GM23338 (cell line): ENCODE measurements around the gene STX8.

ENCODE experiments used
- CTCF ChIP-seq, 2 experiments: fragments of 200-600 bp in 1 of 2; sonication (generic) in 1 of 2; conservative IDR thresholded peaks; 2 replicates each; pipeline versions ENCODE4 v1.5.1 to v1.6.1; 2016 to 2017; ENCODE audit warnings: antibody characterized with exemption in 2 of 2, low read depth in 2 of 2, mild to moderate bottlenecking in 2 of 2, moderate library complexity in 1 of 2
- EZH2 ChIP-seq: fragments of 200-600 bp; sonication (generic); IDR thresholded peaks from one replicate; pipeline ENCODE4 v1.8.0; 2017; ENCODE audit warnings: antibody characterized with exemption, mild to moderate bottlenecking, low read depth; ENCODE audit not compliant: unreplicated experiment
- EZH2phosphoT487 ChIP-seq: fragments of 200-600 bp; sonication (generic); IDR thresholded peaks from one replicate; pipeline ENCODE4 v1.8.1; 2018; ENCODE audit warnings: antibody characterized with exemption; ENCODE audit not compliant: unreplicated experiment
- JUNB ChIP-seq: IDR thresholded peaks from one replicate; pipeline ENCODE4 v1.6.1; 2016; ENCODE audit warnings: antibody characterized with exemption; ENCODE audit not compliant: unreplicated experiment
- NANOG ChIP-seq: IDR thresholded peaks from 2 replicates; pipeline ENCODE4 v1.6.1; 2016; ENCODE audit warnings: antibody characterized with exemption, borderline replicate concordance
- POLR2AphosphoS5 ChIP-seq: IDR thresholded peaks from 2 replicates; pipeline ENCODE4 v1.6.1; 2016; ENCODE audit warnings: antibody characterized with exemption, low read depth
- REST ChIP-seq: IDR thresholded peaks from one replicate; pipeline ENCODE4 v1.6.1; 2018; ENCODE audit warnings: antibody characterized with exemption; ENCODE audit not compliant: unreplicated experiment
- STAT1 ChIP-seq: IDR thresholded peaks from one replicate; pipeline ENCODE4 v1.6.1; 2016; ENCODE audit warnings: antibody characterized with exemption; ENCODE audit not compliant: unreplicated experiment
- ZNF114 ChIP-seq: fragments of 250-450 bp; sonication (Bioruptor Pico); IDR thresholded peaks from 2 replicates; pipeline ENCODE4 v1.5.0; 2020; ENCODE audit warnings: mild to moderate bottlenecking, moderate library complexity
- ZNF331 ChIP-seq: fragments of 250-450 bp; sonication (Bioruptor Pico); IDR thresholded peaks from 2 replicates; pipeline ENCODE4 v1.5.0; 2020; ENCODE audit warnings: low read depth, mild to moderate bottlenecking, moderate library complexity
- ZNF462 ChIP-seq: fragments of 250-450 bp; sonication (Bioruptor Pico); IDR thresholded peaks from 2 replicates; pipeline ENCODE4 v1.5.0; 2020; ENCODE audit warnings: mild to moderate bottlenecking, moderate library complexity

GRCh38 chr17:9557161-9557755 is 18.4 kb downstream of the STX8 start:
- TF ChIP-seq EZH2: no peak
- TF ChIP-seq CTCF (conservative IDR thresholded peaks at IDR 0.05; ENCODE audit: low read depth in 2 of 2): no peak
- TF ChIP-seq POLR2AphosphoS5: no peak
- no peak for TF ChIP-seq EZH2phosphoT487
- no peak for TF ChIP-seq STAT1
- no peak for TF ChIP-seq JUNB
- TF ChIP-seq ZNF462 (CRISPR knock-in tag): no peak
- no peak for TF ChIP-seq ZNF114
- no peak for TF ChIP-seq ZNF331 (CRISPR knock-in tag)
- no peak for TF ChIP-seq REST
- no peak for TF ChIP-seq NANOG
